Adrenal gland (tissue), 5 donors: ENCODE measurements around the gene YIF1B.

Experiments used
- POLR2A ChIP-seq, 2 donors: fragments of 450-650 bp; IDR thresholded peaks; one replicate each; pipeline ENCODE4 v1.6.1; 2017; ENCODE audit warnings: antibody characterized with exemption in 2 of 2, mild to moderate bottlenecking in 2 of 2, moderate library complexity in 1 of 2
- TF ChIP-seq, protein P1 (sequence below), 6 experiments: fragments of 450-650 bp in 4 of 6; fragments of 200-600 bp in 2 of 6; sonication (generic) in 1 of 6; IDR thresholded peaks; 1 replicate in 5 of 6; 2 replicates in 1 of 6; pipeline versions ENCODE4 v1.5.1 to v1.8.0; 2016 to 2021; ENCODE audit warnings: antibody characterized with exemption in 6 of 6, mild to moderate bottlenecking in 2 of 6, moderate library complexity in 1 of 6
- donor health status: DM: no; HTN: no; CAD: no.

DNA sequence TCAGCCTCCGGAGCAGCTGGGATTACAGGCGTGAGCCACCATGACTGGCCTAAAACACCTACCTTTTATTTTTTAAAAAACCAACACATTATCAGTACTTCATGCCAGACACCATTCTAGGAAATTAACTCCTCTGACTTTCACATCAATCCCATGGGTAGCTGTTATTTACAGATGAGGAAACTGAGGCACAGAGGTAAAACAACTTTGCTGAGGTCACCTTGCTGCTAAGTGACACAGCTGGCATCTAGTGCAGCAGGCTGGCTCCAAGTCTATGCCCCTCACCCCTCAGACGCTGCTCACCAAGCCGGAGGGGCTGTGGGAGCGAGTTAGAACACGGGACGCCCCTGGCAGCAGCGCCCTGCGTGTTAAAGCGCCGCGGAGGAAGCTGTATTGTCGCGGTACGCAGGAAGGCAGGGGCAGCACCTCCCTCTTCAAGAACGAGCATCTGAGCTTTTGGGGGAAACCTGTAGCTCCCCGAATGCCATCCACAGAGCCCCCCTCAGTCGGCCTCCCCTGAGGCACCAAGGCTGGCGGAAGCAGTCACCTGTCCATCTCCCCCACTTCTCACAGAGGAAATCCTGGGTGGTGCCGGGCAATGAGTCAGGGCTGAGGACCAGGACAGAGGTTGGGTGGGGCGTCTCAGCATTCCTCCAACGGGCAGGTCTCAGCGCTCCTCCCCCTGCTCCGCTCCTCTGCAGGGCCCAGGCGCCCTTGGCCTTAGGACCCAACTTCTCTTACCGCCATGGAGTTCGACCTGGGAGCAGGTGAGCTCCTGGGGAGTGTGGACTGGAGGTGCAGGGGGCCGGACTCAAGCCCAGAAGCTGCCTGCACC is 12.0 kb downstream of the YIF1B start, which contains the start of gene C19orf33:
- TF ChIP-seq, protein P1, sequence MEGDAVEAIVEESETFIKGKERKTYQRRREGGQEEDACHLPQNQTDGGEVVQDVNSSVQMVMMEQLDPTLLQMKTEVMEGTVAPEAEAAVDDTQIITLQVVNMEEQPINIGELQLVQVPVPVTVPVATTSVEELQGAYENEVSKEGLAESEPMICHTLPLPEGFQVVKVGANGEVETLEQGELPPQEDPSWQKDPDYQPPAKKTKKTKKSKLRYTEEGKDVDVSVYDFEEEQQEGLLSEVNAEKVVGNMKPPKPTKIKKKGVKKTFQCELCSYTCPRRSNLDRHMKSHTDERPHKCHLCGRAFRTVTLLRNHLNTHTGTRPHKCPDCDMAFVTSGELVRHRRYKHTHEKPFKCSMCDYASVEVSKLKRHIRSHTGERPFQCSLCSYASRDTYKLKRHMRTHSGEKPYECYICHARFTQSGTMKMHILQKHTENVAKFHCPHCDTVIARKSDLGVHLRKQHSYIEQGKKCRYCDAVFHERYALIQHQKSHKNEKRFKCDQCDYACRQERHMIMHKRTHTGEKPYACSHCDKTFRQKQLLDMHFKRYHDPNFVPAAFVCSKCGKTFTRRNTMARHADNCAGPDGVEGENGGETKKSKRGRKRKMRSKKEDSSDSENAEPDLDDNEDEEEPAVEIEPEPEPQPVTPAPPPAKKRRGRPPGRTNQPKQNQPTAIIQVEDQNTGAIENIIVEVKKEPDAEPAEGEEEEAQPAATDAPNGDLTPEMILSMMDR (IDR thresholded peaks at IDR 0.05), result no peak
- no peak for TF ChIP-seq POLR2A (IDR thresholded peaks at IDR 0.05)
